HEK293 (cell line): Measurements from ENCODE around the gene DHRS11.

Experiments
- HOXA7 ChIP-seq: sonication (generic); formaldehyde crosslinking; IDR thresholded peaks from 2 replicates; pipeline ENCODE4 v1.8.1; 2022; ENCODE audit warnings: missing genetic modification reagents, borderline replicate concordance
- SP7 ChIP-seq: fragments of 450-650 bp; formaldehyde crosslinking; IDR thresholded peaks from 2 replicates; pipeline ENCODE4 v1.5.1; 2016; ENCODE audit warnings: missing biosample characterization, missing genetic modification characterization
- YY1 ChIP-seq: fragments of 450-650 bp; formaldehyde crosslinking; IDR thresholded peaks from 2 replicates; pipeline ENCODE4 v1.5.1; 2018; ENCODE audit warnings: missing biosample characterization, missing genetic modification characterization
- ZFP41 ChIP-seq: fragments of 450-650 bp; formaldehyde crosslinking; IDR thresholded peaks from 2 replicates; pipeline ENCODE4 v1.5.1; 2016; ENCODE audit warnings: missing biosample characterization, missing genetic modification characterization, borderline replicate concordance
- ZNF114 ChIP-seq: fragments of 450-650 bp; formaldehyde crosslinking; IDR thresholded peaks from 2 replicates; pipeline ENCODE4 v1.5.0; 2017; ENCODE audit warnings: missing biosample characterization, missing genetic modification characterization
- ZNF2 ChIP-seq: fragments of 450-650 bp; formaldehyde crosslinking; IDR thresholded peaks from 2 replicates; pipeline ENCODE4 v1.5.1; 2016; ENCODE audit warnings: missing biosample characterization, missing genetic modification characterization
- ZNF211 ChIP-seq: fragments of 450-650 bp; formaldehyde crosslinking; IDR thresholded peaks from 2 replicates; pipeline ENCODE4 v1.5.1; 2016; ENCODE audit warnings: low read depth, missing biosample characterization, missing genetic modification characterization
- ZNF214 ChIP-seq: fragments of 450-650 bp; formaldehyde crosslinking; IDR thresholded peaks from 2 replicates; pipeline ENCODE4 v1.5.1; 2017; ENCODE audit warnings: missing biosample characterization, mild to moderate bottlenecking, missing genetic modification characterization, borderline replicate concordance
- ZNF335 ChIP-seq: fragments of 450-650 bp; formaldehyde crosslinking; conservative IDR thresholded peaks from 2 replicates; pipeline ENCODE4 v1.5.1; 2016; ENCODE audit warnings: missing biosample characterization, missing genetic modification characterization
- ZNF37A ChIP-seq: fragments of 450-650 bp; IDR thresholded peaks from 2 replicates; pipeline ENCODE4 v1.5.1; 2018; ENCODE audit warnings: missing biosample characterization, missing genetic modification characterization
- ZNF404 ChIP-seq: fragments of 450-650 bp; formaldehyde crosslinking; IDR thresholded peaks from 2 replicates; pipeline ENCODE4 v1.5.1; 2017; ENCODE audit warnings: missing biosample characterization, missing genetic modification characterization
- ZNF423 ChIP-seq: fragments of 450-650 bp; formaldehyde crosslinking; IDR thresholded peaks from 2 replicates; pipeline ENCODE4 v1.5.1; 2016; ENCODE audit warnings: missing biosample characterization, missing genetic modification characterization
- ZNF521 ChIP-seq: fragments of 450-650 bp; formaldehyde crosslinking; IDR thresholded peaks from 2 replicates; pipeline ENCODE4 v1.5.1; 2017; ENCODE audit warnings: missing biosample characterization, mild to moderate bottlenecking, missing genetic modification characterization
- ZNF544 ChIP-seq: fragments of 450-650 bp; formaldehyde crosslinking; IDR thresholded peaks from 2 replicates; pipeline ENCODE4 v1.5.0; 2017; ENCODE audit warnings: missing biosample characterization, missing genetic modification characterization
- ZNF623 ChIP-seq: fragments of 450-650 bp; formaldehyde crosslinking; IDR thresholded peaks from 2 replicates; pipeline ENCODE4 v1.5.1; 2016; ENCODE audit warnings: missing biosample characterization, missing genetic modification characterization
- ZNF658 ChIP-seq: fragments of 450-650 bp; formaldehyde crosslinking; IDR thresholded peaks from 2 replicates; pipeline ENCODE4; 2016; ENCODE audit warnings: missing biosample characterization, missing genetic modification characterization
- ZNF670 ChIP-seq: fragments of 450-650 bp; formaldehyde crosslinking; IDR thresholded peaks from 2 replicates; pipeline ENCODE4 v1.5.1; 2016; ENCODE audit warnings: missing biosample characterization, missing genetic modification characterization, low read depth
- ZNF768 ChIP-seq: fragments of 450-650 bp; formaldehyde crosslinking; IDR thresholded peaks from 2 replicates; pipeline ENCODE4 v1.5.1; 2018; ENCODE audit warnings: missing biosample characterization, mild to moderate bottlenecking, missing genetic modification characterization
- ZNF776 ChIP-seq: fragments of 450-650 bp; formaldehyde crosslinking; IDR thresholded peaks from 2 replicates; pipeline ENCODE4 v1.5.0; 2017; ENCODE audit warnings: missing biosample characterization, missing genetic modification characterization, borderline replicate concordance
- TF ChIP-seq, protein P1 (sequence below): fragments of 450-650 bp; formaldehyde crosslinking; IDR thresholded peaks from 2 replicates; pipeline ENCODE4 v1.5.1; 2016; ENCODE audit warnings: missing biosample characterization, missing genetic modification characterization
- TF ChIP-seq, protein P2 (sequence below): fragments of 450-650 bp; IDR thresholded peaks from 2 replicates; pipeline ENCODE4 v1.5.1; 2018; ENCODE audit warnings: missing biosample characterization, mild to moderate bottlenecking, missing genetic modification characterization
- TF ChIP-seq, protein P3 (sequence below): fragments of 450-650 bp; formaldehyde crosslinking; IDR thresholded peaks from 2 replicates; pipeline ENCODE4 v1.5.1; 2016; ENCODE audit warnings: missing biosample characterization, missing genetic modification characterization
- TF ChIP-seq, protein P4 (sequence below): fragments of 450-650 bp; formaldehyde crosslinking; IDR thresholded peaks from 2 replicates; pipeline ENCODE4 v1.5.1; 2016; ENCODE audit warnings: missing biosample characterization, missing genetic modification characterization, low read depth
- TF ChIP-seq, protein P5 (sequence below): fragments of 450-650 bp; formaldehyde crosslinking; IDR thresholded peaks from 2 replicates; pipeline ENCODE4 v1.5.1; 2016; ENCODE audit warnings: missing biosample characterization, missing genetic modification characterization
- TF ChIP-seq, protein P6 (sequence below): sonication (generic); formaldehyde crosslinking; IDR thresholded peaks from 2 replicates; pipeline ENCODE4 v1.8.1; 2022; ENCODE audit warnings: mild to moderate bottlenecking, moderate library complexity, missing genetic modification reagents
- TF ChIP-seq, protein P7 (sequence below): fragments of 450-650 bp; formaldehyde crosslinking; IDR thresholded peaks from 2 replicates; pipeline ENCODE4 v1.5.1; 2016; ENCODE audit warnings: missing biosample characterization, missing genetic modification characterization

DHRS11 gene

DNA sequence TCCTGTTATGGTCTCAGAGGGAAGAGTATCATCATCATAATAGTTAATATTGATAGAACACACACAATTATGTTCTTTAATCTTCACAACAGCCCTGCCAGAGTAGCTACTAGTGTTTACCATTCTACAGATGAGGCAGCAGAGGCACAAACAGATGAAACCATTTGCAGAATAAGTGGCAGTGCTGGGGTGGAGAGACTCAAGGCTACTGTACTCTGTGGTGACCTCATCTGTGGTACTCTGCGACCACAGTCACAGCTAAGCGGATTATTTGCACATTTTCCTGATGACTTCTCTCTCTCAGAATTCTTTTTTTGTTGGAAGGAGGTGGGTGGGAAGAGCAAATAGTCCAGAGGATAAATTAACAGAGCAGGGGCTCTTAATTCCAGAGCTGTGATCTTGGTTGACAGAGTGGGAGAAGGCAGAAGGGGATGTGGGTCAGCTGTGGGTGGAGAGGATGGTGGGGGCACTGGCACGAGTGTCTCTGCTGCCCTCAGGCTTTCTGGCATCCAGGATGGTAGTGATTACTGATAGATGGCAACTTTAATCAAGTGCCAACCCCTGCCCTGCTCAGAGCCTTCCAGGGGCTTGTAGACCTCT lies 51.5 kb downstream of the DHRS11 start (continued):
- TF ChIP-seq, protein P1, sequence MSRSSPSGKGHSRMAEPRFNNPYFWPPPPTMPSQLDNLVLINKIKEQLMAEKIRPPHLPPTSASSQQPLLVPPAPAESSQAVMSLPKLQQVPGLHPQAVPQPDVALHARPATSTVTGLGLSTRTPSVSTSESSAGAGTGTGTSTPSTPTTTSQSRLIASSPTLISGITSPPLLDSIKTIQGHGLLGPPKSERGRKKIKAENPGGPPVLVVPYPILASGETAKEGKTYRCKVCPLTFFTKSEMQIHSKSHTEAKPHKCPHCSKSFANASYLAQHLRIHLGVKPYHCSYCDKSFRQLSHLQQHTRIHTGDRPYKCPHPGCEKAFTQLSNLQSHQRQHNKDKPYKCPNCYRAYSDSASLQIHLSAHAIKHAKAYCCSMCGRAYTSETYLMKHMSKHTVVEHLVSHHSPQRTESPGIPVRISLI (tag by site-specific recombination): no peak
- TF ChIP-seq, protein P2, sequence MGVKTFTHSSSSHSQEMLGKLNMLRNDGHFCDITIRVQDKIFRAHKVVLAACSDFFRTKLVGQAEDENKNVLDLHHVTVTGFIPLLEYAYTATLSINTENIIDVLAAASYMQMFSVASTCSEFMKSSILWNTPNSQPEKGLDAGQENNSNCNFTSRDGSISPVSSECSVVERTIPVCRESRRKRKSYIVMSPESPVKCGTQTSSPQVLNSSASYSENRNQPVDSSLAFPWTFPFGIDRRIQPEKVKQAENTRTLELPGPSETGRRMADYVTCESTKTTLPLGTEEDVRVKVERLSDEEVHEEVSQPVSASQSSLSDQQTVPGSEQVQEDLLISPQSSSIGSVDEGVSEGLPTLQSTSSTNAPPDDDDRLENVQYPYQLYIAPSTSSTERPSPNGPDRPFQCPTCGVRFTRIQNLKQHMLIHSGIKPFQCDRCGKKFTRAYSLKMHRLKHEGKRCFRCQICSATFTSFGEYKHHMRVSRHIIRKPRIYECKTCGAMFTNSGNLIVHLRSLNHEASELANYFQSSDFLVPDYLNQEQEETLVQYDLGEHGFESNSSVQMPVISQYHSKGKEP (tag by site-specific recombination): no peak
- TF ChIP-seq ZNF658 (tag by site-specific recombination) (no peak), ZNF623 (tag by site-specific recombination) (no peak), ZNF214 (tag by site-specific recombination) (no peak), HOXA7 (no peak), ZNF211 (tag by site-specific recombination) (no peak), ZNF404 (no peak), ZNF768 (tag by site-specific recombination) (no peak), ZNF776 (tag by site-specific recombination) (no peak), ZNF335 (tag by site-specific recombination) (no peak), ZNF521 (no peak), ZNF2 (no peak), YY1 (tag by site-specific recombination) (no peak), SP7 (no peak), ZNF114 (no peak), ZNF37A (tag by site-specific recombination) (no peak), ZNF670 (tag by site-specific recombination) (no peak), ZFP41 (tag by site-specific recombination) (no peak), ZNF423 (tag by site-specific recombination) (no peak), ZNF544 (tag by site-specific recombination) (no peak)
- TF ChIP-seq, protein P3, sequence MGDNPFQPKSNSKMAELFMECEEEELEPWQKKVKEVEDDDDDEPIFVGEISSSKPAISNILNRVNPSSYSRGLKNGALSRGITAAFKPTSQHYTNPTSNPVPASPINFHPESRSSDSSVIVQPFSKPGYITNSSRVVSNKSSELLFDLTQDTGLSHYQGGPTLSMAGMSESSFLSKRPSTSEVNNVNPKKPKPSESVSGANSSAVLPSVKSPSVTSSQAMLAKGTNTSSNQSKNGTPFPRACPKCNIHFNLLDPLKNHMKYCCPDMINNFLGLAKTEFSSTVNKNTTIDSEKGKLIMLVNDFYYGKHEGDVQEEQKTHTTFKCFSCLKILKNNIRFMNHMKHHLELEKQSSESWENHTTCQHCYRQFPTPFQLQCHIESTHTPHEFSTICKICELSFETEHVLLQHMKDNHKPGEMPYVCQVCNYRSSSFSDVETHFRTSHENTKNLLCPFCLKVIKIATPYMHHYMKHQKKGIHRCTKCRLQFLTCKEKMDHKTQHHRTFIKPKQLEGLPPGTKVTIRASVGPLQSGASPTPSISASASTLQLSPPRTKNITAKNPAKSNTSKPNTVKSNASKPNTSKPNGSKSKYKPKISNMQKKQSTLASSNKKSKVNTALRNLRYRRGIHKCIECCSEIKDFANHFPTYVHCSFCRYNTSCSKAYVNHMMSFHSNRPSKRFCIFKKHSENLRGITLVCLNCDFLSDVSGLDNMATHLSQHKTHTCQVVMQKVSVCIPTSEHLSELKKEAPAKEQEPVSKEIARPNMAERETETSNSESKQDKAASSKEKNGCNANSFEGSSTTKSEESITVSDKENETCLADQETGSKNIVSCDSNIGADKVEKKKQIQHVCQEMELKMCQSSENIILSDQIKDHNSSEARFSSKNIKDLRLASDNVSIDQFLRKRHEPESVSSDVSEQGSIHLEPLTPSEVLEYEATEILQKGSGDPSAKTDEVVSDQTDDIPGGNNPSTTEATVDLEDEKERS (tag by site-specific recombination): no peak
- TF ChIP-seq, protein P4, sequence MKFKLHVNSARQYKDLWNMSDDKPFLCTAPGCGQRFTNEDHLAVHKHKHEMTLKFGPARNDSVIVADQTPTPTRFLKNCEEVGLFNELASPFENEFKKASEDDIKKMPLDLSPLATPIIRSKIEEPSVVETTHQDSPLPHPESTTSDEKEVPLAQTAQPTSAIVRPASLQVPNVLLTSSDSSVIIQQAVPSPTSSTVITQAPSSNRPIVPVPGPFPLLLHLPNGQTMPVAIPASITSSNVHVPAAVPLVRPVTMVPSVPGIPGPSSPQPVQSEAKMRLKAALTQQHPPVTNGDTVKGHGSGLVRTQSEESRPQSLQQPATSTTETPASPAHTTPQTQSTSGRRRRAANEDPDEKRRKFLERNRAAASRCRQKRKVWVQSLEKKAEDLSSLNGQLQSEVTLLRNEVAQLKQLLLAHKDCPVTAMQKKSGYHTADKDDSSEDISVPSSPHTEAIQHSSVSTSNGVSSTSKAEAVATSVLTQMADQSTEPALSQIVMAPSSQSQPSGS: peak; percentile 22; the same call in 1 of the 2 replicates
- TF ChIP-seq, protein P5, sequence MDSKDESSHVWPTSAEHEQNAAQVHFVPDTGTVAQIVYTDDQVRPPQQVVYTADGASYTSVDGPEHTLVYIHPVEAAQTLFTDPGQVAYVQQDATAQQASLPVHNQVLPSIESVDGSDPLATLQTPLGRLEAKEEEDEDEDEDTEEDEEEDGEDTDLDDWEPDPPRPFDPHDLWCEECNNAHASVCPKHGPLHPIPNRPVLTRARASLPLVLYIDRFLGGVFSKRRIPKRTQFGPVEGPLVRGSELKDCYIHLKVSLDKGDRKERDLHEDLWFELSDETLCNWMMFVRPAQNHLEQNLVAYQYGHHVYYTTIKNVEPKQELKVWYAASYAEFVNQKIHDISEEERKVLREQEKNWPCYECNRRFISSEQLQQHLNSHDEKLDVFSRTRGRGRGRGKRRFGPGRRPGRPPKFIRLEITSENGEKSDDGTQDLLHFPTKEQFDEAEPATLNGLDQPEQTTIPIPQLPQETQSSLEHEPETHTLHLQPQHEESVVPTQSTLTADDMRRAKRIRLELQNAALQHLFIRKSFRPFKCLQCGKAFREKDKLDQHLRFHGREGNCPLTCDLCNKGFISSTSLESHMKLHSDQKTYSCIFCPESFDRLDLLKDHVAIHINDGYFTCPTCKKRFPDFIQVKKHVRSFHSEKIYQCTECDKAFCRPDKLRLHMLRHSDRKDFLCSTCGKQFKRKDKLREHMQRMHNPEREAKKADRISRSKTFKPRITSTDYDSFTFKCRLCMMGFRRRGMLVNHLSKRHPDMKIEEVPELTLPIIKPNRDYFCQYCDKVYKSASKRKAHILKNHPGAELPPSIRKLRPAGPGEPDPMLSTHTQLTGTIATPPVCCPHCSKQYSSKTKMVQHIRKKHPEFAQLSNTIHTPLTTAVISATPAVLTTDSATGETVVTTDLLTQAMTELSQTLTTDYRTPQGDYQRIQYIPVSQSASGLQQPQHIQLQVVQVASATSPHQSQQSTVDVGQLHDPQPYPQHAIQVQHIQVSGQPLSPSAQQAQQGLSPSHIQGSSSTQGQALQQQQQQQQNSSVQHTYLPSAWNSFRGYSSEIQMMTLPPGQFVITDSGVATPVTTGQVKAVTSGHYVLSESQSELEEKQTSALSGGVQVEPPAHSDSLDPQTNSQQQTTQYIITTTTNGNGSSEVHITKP (tag by site-specific recombination): peak; percentile 52
- TF ChIP-seq, protein P6, sequence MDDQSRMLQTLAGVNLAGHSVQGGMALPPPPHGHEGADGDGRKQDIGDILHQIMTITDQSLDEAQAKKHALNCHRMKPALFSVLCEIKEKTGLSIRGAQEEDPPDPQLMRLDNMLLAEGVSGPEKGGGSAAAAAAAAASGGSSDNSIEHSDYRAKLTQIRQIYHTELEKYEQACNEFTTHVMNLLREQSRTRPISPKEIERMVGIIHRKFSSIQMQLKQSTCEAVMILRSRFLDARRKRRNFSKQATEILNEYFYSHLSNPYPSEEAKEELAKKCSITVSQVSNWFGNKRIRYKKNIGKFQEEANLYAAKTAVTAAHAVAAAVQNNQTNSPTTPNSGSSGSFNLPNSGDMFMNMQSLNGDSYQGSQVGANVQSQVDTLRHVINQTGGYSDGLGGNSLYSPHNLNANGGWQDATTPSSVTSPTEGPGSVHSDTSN: no peak
- TF ChIP-seq, protein P7, sequence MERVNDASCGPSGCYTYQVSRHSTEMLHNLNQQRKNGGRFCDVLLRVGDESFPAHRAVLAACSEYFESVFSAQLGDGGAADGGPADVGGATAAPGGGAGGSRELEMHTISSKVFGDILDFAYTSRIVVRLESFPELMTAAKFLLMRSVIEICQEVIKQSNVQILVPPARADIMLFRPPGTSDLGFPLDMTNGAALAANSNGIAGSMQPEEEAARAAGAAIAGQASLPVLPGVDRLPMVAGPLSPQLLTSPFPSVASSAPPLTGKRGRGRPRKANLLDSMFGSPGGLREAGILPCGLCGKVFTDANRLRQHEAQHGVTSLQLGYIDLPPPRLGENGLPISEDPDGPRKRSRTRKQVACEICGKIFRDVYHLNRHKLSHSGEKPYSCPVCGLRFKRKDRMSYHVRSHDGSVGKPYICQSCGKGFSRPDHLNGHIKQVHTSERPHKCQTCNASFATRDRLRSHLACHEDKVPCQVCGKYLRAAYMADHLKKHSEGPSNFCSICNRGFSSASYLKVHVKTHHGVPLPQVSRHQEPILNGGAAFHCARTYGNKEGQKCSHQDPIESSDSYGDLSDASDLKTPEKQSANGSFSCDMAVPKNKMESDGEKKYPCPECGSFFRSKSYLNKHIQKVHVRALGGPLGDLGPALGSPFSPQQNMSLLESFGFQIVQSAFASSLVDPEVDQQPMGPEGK (tag by site-specific recombination): 0 out of 2 replicates have a peak, but pooled peaks have one; percentile 14
